T-helper 2 cell treated with Interferon-gamma antibody and Interleukin-4, amounts not matched to agents 5 μg/mL and 100 μg/mL, for 36 hours (primary cell): ENCODE data around the gene D2HGDH.
"Not testable (repeated sequence)": the region's sequence is repeated elsewhere in the genome, so short reads cannot be mapped to it uniquely, and the experiment has no call there.

Experiments
- DNase-seq: peaks from one replicate; pipeline ENCODE4 v3.0.0; 2021; ENCODE audit warnings: low spot score
- H3K27ac Mint-ChIP-seq: one replicate; pipeline ENCODE4 v1.8.0; 2021; ENCODE audit warnings: mild to moderate bottlenecking, mixed read lengths
- H3K27me3 Mint-ChIP-seq: one replicate; pipeline ENCODE4 v1.8.0; 2021; ENCODE audit warnings: low read depth, mixed read lengths
- H3K36me3 Mint-ChIP-seq: one replicate; pipeline ENCODE4 v1.8.0; 2021; ENCODE audit warnings: low read depth, mixed read lengths
- H3K4me1 Mint-ChIP-seq: one replicate; pipeline ENCODE4 v1.8.0; 2021; ENCODE audit warnings: low read depth, mixed read lengths
- H3K4me3 Mint-ChIP-seq: one replicate; pipeline ENCODE4 v1.8.0; 2022; ENCODE audit warnings: mild to moderate bottlenecking, moderate library complexity, mixed read lengths
- H3K9me3 Mint-ChIP-seq: one replicate; pipeline ENCODE4 v1.8.0; 2021; ENCODE audit warnings: mixed read lengths

Gene D2HGDH

DNA sequence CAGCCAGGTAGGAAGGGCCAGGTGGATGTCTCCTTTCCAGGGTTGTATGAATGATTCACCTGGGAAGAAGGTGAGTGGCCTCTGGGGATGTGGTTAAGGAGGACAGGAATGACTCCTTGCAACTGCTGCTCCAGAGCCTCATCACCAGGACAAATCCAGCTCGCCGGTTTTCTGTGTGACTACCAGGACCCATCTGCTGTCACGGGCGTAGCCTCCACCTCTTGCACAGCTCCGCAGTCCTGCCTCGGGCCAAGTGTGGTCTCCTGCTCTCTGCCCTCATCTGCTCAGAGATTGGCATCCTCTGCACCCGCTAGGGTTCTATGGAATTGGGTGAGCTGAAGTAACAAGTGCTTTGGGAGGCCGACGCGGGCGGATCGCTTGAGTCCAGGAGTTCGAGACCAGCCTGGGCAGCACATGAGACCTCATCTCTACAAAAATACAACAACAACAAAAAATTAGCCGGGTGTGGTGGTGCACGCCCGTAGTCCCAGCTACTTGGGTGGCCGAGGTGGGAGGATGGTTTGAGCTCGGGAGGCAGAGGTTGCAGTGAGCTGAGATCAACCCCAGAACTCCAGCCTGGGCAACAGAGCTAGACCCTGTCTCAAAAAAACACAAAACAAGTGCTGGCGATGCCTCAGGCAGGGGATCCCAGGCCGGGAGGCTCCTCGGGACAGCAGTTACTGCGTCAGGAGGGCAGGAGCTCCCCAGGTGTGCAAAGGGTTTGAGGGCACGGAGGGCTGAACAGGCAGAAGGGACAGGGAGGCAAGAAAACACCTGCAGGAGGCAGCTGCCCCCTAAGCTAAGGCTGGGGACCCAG, 831 bp upstream of the D2HGDH start:
- Mint-ChIP-seq H3K4me1 (peaks cover 28% of the 10 kb centered on the region), H3K27ac (peak overlapping the region; percentile 57), H3K27me3 (no peaks in the 10 kb centered on the region), H3K36me3 (peaks cover 2% of the 10 kb centered on the region), H3K4me3 (peak overlapping the region; percentile 36), H3K9me3 (no peaks in the 10 kb centered on the region)
- no peak for DNase-seq

DNA sequence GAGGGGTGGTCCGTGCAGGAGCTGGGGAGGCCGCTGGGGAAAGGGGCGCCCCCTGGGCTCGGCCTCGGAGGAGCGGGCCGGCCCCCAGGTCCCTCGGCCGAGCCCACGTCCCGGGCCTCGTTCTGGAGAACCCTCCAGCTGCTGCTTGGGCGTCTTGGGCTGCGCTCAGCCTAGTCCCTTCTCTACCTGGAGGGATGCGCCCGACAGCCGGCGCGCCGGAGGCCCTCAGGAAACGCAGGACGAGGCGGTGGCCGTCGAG, 293 bp upstream of the D2HGDH start:
- no peaks in the 10 kb centered on the region for H3K27me3 Mint-ChIP-seq
- H3K27ac Mint-ChIP-seq = peak overlapping the region; percentile 45
- peaks cover 28% of the 10 kb centered on the region for H3K4me1 Mint-ChIP-seq
- H3K9me3 Mint-ChIP-seq = no peaks in the 10 kb centered on the region
- peaks cover 3% of the 10 kb centered on the region for H3K36me3 Mint-ChIP-seq
- H3K4me3 Mint-ChIP-seq = no peak overlapping the region
- DNase-seq = no peak

DNA sequence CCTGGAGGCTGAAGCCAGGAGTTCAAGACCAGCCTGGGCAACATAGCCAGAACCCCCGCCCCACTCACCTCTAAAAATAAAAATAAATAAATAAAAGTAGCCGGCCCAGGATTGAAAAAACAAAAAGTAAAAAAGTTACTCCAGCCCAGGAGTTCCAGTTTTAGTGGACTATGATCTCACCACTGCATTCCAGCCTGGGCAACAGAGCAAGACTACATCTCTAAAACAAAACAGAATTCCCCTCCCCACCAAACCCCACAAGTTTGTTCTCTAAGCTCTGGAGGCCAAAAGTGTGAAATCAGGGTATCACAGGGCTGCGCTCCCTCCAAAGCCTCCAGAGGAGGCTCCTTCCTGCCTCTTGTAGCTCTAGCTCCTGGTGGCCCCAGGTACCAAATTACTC, 1.7 kb downstream of the D2HGDH start:
- Mint-ChIP-seq H3K9me3 (no peaks in the 10 kb centered on the region), H3K4me3 (peak overlapping the region; percentile 77), H3K27ac (peak overlapping the region; percentile 54), H3K36me3 (peaks cover 2% of the 10 kb centered on the region), H3K4me1 (peaks cover 29% of the 10 kb centered on the region), H3K27me3 (no peaks in the 10 kb centered on the region)
- no peak for DNase-seq

DNA sequence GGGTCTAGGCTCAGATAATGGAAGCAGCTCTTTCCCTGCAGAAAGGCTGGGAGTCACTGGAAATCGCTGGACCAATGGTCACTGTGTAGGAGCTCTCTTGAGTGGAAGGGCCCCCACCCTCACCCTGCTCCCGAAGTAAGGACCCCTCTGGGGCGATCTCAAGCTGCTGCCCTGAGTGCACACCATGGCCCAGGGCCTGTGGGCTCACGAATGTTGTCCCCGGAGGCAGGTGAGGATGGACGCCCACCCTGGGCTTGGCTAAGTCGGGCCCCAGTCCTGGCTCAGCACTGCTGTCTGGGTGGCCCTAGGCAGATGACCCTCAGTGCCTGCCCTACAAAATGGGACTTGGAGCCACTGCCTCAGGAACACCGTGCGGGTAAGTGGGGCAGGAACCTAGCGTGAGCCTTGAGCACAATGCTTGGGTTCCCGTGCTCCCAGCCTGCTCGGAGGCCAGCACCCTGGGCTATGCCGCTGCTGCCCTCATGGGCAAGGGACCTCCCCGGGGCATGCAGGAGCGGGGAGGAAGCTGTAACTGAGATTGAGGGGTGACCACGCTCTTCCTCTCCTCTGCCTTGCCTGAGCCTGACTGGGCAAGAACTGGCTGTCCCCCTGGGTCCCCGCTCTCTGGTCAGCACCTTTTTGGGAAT, 3.7 kb downstream of the D2HGDH start:
- H3K4me1 Mint-ChIP-seq = peaks cover 18% of the 10 kb centered on the region
- H3K27me3 Mint-ChIP-seq = no peaks in the 10 kb centered on the region
- H3K27ac Mint-ChIP-seq = no peak overlapping the region

DNA sequence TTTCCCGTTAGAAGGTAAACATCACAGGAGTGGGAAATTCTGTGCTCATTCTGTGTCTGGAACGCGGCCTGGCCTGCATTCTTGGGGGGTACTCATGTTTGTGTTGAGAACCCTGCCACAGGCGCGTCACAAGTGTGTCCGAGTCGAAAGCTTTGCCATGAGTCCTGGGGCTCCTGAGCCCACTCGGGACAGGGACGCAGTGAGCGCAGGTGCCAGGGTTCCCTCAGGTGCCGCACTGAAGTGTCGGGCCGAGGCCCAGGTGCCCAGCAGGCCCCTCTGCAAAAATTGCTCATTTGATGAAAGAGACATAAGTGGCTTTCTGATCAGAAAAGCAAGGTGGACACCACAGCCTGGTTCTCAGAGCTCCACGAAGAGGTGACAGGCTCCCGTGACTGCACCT, 4.7 kb downstream of the D2HGDH start:
- DNase-seq = no peak
- H3K36me3 Mint-ChIP-seq = peaks cover 2% of the 10 kb centered on the region
- H3K4me3 Mint-ChIP-seq = no peak overlapping the region
- peaks cover 18% of the 10 kb centered on the region for H3K4me1 Mint-ChIP-seq
- H3K27me3 Mint-ChIP-seq = no peaks in the 10 kb centered on the region
- no peak overlapping the region for H3K27ac Mint-ChIP-seq
- no peaks in the 10 kb centered on the region for H3K9me3 Mint-ChIP-seq

More for the DNA sequence above, 3.7 kb downstream of the D2HGDH start:
- no peaks in the 10 kb centered on the region for H3K9me3 Mint-ChIP-seq
- peaks cover 2% of the 10 kb centered on the region for H3K36me3 Mint-ChIP-seq
- DNase-seq = no peak
- no peak overlapping the region for H3K4me3 Mint-ChIP-seq

DNA sequence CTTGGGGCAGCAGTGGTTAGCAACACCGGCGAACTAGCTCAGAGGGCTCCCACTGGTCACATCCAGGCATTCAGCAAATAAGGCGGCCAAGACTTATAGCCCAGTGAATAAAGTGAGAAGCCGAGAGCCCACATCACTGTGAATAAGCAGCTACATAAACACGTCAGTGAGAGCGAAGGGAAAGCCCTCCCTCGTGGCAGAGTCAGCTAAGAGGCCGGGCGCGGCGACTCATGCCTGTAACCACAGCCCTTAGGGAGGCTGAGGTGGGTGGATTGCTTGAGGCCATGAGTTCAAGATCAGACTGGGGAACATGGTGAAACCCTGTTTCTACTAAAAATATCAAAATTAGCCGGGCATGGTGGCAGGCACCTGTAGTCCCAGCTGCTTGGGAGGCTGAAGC, 5.2 kb downstream of the D2HGDH start:
- Mint-ChIP-seq H3K27me3 (no peaks in the 10 kb centered on the region), H3K4me3 (peak overlapping the region; percentile 34), H3K36me3 (peaks cover 3% of the 10 kb centered on the region), H3K27ac (peak overlapping the region; percentile 11), H3K4me1 (peaks cover 18% of the 10 kb centered on the region), H3K9me3 (no peaks in the 10 kb centered on the region)
- peak; percentile 62 for DNase-seq

DNA sequence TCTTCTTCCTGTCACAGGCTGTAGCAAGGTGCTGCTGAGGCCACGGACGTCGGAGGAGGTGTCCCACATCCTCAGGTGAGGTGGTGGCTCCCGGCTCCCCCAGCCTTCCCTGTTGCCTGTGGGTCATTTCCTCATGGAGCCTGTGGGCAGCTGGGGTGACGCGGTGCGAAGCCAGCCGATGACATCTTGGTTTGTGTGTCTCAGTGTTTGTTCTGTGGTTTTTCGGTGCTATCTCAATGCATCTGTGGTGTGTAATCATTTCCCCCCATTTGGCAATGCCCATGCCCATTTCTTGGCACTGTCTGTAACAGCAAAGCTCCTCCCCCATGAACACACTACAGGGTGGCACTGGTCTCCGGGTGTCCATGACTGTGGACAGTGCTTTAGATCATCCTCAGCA, 6.6 kb downstream of the D2HGDH start:
- no peak overlapping the region for H3K4me3 Mint-ChIP-seq

DNA sequence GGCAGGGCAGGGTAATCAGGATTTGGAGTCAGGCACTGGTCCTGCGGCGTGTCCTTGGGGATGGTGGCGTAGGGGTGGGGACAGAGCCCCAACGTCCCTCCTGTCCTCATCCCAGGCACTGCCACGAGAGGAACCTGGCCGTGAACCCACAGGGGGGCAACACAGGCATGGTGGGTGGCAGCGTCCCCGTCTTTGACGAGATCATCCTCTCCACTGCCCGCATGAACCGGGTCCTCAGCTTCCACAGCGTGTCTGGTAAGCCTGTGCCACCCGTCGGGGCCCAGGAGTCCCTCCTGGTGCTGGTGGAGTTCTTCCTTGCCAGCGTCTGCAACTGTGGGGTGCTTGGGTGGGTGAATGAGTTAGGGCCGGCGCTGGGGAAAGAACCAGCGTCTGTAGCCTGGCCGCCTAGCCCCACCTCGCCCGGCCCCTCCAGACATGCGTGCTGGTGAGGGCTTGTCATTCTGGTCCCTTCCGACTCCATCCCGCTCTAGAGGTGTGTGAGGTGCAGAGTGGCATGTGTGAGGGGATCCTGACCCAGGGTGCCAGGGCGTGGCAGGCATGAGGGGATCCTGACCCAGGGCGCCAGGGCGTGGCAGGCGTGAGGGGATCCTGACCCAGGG, 8.0 kb downstream of the D2HGDH start:
- H3K4me1 Mint-ChIP-seq = peaks cover 14% of the 10 kb centered on the region
- peaks cover 22% of the 10 kb centered on the region for H3K36me3 Mint-ChIP-seq
- H3K27ac Mint-ChIP-seq = no peak overlapping the region
- no peaks in the 10 kb centered on the region for H3K9me3 Mint-ChIP-seq
- H3K27me3 Mint-ChIP-seq = no peaks in the 10 kb centered on the region
- H3K4me3 Mint-ChIP-seq = no peak overlapping the region
- DNase-seq = no peak

More for the DNA sequence above, 6.6 kb downstream of the D2HGDH start:
- peak; percentile 26 for DNase-seq
- Mint-ChIP-seq H3K27me3 (no peaks in the 10 kb centered on the region), H3K27ac (no peak overlapping the region), H3K9me3 (no peaks in the 10 kb centered on the region), H3K4me1 (peaks cover 18% of the 10 kb centered on the region), H3K36me3 (peaks cover 15% of the 10 kb centered on the region)

DNA sequence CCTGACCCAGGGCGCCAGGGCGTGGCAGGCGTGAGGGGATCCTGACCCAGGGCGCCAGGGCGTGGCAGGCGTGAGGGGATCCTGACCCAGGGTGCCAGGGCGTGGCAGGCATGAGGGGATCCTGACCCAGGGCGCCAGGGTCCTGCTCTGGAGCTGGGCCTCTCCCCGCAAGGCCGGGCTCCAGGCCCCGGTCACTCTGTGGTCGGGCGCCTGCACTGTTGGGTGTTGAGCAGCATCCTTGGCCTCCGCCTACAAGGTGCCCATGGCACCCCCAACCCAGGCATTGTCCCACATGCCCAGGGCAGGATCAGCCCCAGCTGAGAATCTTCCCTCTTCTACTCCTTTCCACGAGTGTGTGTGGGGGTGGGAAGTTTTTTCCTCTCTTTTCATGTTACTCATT, 8.6 kb downstream of the D2HGDH start:
- not testable (repeated sequence) for H3K4me3 Mint-ChIP-seq, DNase-seq, H3K27ac Mint-ChIP-seq, H3K27me3 Mint-ChIP-seq, H3K9me3 Mint-ChIP-seq
- H3K4me1 Mint-ChIP-seq = peaks cover 14% of the 10 kb centered on the region
- H3K36me3 Mint-ChIP-seq = peaks cover 22% of the 10 kb centered on the region

DNA sequence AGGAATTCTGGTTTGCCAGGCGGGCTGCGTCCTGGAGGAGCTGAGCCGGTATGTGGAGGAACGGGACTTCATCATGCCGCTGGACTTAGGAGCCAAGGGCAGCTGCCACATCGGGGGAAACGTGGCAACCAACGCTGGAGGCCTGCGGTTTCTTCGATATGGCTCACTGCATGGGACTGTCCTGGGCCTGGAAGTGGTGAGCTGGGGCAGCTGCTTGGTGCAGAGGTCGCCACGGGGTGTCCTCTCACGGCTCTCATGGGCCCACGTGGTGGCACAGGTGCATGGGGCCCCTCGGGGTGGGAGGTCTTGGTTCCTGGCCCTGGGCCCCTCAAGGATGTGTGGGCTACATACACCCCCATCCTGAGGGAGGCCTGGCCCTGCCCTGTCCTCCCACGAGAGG, 9.2 kb downstream of the D2HGDH start:
- peaks cover 22% of the 10 kb centered on the region for H3K36me3 Mint-ChIP-seq

DNA sequence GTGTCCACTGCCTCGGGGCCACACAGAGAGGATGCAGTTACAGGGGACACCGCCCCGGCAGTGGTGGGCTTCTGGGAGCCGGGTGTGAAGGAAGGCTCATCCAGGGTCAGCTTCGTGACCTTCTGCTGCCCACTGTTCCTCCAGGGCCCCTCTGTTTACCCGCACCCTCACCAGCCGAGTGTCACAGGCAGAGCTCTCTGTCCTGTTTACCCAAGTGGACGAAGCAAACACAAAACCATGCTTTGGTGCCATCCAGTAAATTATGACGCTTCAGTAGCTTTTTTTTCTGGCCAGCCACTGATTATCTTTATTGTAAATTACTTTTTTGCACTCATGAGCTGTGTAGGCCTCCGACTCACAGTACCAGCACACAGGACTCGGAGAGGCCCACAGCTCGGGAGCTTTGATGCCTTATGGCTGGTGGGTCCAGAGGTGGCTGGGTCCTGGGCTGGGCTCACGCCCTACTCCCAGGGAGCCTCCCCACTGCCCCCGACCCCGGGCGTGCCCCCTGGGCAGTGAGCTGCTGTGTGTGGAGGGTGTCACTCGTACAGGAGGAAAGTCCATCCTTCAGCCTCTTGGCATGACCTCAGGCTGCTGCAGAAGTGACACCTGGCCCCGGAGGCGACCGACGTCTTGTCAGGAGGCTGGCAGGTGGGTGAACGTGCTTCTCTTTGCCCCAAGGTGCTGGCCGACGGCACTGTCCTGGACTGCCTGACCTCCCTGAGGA, 9.8 kb downstream of the D2HGDH start:
- no peak overlapping the region for H3K4me3 Mint-ChIP-seq
- DNase-seq = no peak
- H3K36me3 Mint-ChIP-seq = peaks cover 22% of the 10 kb centered on the region
- no peaks in the 10 kb centered on the region for H3K9me3 Mint-ChIP-seq
- no peak overlapping the region for H3K27ac Mint-ChIP-seq
- H3K4me1 Mint-ChIP-seq = peaks cover 14% of the 10 kb centered on the region
- H3K27me3 Mint-ChIP-seq = no peaks in the 10 kb centered on the region

More for the DNA sequence above, 9.2 kb downstream of the D2HGDH start:
- H3K27ac Mint-ChIP-seq = no peak overlapping the region
- no peaks in the 10 kb centered on the region for H3K27me3 Mint-ChIP-seq
- no peaks in the 10 kb centered on the region for H3K9me3 Mint-ChIP-seq
- H3K4me3 Mint-ChIP-seq = no peak overlapping the region
- DNase-seq = no peak
- peaks cover 14% of the 10 kb centered on the region for H3K4me1 Mint-ChIP-seq

DNA sequence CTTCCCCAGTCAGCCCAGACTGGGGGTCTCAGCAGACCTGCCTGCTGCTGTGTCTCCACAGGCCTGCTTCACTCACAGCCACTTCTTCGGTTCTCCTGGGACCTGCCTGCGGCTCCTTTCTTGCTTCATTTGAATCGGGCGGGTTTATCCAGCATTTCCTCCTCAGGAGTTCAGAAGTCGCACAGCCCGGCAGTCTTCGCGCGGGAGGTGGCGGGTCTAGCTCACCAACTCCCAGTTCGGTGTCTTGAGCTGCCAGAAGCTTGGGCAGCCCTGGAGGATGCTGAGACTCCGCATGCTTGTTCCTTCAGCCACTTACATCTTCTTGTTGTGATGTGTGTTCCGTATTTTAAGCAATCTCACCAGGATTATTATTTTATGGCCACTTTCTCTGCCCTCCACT, 10.8 kb downstream of the D2HGDH start:
- Mint-ChIP-seq H3K4me1 (peaks cover 6% of the 10 kb centered on the region), H3K27me3 (no peaks in the 10 kb centered on the region), H3K27ac (no peak overlapping the region), H3K9me3 (no peaks in the 10 kb centered on the region), H3K4me3 (no peak overlapping the region), H3K36me3 (peaks cover 23% of the 10 kb centered on the region)
- no peak for DNase-seq

DNA sequence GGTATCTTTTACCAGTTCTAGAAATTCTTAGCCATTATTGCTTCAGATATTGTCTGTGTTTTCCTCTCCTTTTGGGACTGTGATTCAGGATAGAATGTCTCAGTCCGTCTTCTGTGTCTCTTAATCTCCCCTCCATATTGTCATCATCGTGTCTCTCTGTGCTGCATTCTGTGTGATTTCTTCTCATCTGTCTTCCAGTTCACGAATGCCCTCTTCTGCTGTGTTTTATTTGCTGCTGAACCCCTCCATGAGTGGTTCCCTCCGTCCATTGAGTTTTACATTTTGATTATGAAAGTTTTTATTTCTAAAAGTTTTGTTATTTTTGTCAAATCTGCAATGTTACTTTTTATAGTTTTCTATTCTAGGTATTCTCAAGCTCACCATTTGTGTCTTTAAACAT, 11.7 kb downstream of the D2HGDH start:
- H3K27me3 Mint-ChIP-seq = no peaks in the 10 kb centered on the region
- DNase-seq = no peak
- peaks cover 2% of the 10 kb centered on the region for H3K4me1 Mint-ChIP-seq
- H3K4me3 Mint-ChIP-seq = no peak overlapping the region
- H3K27ac Mint-ChIP-seq = no peak overlapping the region
- H3K9me3 Mint-ChIP-seq = no peaks in the 10 kb centered on the region
- H3K36me3 Mint-ChIP-seq = peaks cover 23% of the 10 kb centered on the region
